HG03457 (cell line): Measurements from ENCODE around the gene KDM5B.
"Not testable (repeated sequence)": the region's sequence is repeated elsewhere in the genome, so short reads cannot be mapped to it uniquely, and the experiment has no call there.

ENCODE experiments used
- ATAC-seq: cut with Tn5 transposase; IDR thresholded peaks from one replicate; pipeline ENCODE4 v1.9.1; 2021; ENCODE audit warnings: moderate number of reproducible peaks; ENCODE audit not compliant: unreplicated experiment

The KDM5B gene

GRCh38 chr1:202812176-202813026 lies 4.2 kb upstream of the KDM5B start:
- ATAC-seq: no peak

GRCh38 chr1:202811296-202812175 lies 3.3 kb upstream of the KDM5B start:
- ATAC-seq: no peak

- peak; percentile 67 for ATAC-seq
These were observed 2.5 kb upstream of the KDM5B start, which contains the start of gene PCAT6 for GRCh38 chr1:202810615-202811295. Gene PCAT6, plus strand, starts transcription at chr1:202810954.

- no peak for ATAC-seq
These were observed 2.0 kb upstream of the KDM5B start for GRCh38 chr1:202810193-202810614.

DNA sequence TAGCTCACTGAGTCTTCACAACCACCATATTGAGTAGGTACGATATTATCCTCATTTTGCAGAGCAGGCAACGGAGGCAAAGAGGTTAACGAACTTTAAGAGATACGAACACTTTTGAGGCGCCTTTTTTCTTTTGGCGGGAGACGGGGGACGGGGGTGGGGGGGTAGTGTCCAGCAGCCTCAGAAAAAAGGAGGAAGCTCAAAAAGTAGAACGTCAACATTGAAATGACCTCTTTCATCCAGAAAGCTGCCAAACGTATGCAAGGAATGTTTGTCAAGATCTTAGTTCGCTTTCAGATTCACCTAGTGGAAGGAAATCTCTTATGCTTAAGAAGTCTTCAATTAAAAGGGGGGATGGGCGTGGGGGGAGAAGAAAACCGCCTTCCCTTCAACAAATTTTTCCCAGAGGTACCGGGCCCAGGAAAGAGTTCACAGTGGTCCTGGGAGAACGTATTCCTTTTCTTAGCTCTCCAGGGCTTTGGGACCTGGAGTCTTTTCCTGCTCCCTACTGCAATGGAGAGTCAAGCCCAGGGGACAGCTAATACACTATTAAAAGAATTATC lies 1.5 kb upstream of the KDM5B start:
- no peak for ATAC-seq

DNA sequence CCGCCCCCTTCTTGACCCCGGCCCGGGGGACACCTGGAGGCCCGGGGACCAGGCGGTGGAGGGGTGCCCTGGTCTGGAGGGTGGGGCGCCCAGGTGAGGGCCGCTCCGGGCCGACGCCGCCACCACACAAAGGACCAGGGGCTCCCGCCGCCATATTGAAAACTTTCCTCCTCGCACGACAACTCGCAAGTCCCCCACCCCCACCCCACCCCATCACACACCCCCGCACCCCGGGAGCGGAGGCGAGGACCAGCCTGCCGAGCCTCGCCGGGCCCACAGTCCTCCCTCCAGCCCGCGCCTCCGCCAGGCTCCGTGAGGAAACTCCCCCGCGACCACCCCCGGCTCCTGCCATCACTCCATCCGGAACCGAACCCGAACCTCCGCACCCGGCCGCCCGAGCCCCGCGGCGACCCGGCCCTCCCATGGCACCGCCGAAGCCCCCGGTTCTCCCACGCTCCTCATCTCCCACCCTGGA lies 733 bp downstream of the KDM5B start:
- ATAC-seq: no peak

DNA sequence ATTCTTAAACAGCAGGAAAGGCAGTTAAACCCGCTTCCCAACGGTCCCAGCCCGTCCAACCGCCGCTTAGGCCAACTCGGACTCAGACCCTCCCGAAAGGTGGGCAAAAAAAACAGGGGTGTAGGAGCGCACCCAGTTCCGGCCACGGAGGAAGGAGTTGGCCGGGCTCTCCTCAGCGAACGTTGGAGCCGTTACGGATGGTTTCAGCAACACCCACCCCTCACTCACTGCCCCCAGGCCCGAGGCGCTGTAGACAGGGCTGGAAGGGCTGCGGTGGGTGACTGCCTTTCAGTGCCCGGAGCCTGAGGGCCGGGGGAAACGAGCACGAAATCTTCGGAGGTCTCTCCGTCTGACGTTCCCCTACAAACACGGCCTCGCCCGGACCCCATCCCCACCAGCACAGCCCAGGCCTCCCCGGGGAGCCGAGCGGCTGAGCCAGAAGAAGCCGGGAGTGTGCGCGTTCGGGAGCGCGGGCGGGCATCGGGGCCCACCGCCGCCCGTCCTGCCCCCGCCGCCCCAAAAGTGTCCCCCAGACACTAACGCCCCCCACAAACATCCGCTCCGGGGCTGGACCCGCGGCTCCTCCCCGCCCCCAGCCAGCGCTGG lies 1.3 kb downstream of the KDM5B start:
- ATAC-seq: no peak

DNA sequence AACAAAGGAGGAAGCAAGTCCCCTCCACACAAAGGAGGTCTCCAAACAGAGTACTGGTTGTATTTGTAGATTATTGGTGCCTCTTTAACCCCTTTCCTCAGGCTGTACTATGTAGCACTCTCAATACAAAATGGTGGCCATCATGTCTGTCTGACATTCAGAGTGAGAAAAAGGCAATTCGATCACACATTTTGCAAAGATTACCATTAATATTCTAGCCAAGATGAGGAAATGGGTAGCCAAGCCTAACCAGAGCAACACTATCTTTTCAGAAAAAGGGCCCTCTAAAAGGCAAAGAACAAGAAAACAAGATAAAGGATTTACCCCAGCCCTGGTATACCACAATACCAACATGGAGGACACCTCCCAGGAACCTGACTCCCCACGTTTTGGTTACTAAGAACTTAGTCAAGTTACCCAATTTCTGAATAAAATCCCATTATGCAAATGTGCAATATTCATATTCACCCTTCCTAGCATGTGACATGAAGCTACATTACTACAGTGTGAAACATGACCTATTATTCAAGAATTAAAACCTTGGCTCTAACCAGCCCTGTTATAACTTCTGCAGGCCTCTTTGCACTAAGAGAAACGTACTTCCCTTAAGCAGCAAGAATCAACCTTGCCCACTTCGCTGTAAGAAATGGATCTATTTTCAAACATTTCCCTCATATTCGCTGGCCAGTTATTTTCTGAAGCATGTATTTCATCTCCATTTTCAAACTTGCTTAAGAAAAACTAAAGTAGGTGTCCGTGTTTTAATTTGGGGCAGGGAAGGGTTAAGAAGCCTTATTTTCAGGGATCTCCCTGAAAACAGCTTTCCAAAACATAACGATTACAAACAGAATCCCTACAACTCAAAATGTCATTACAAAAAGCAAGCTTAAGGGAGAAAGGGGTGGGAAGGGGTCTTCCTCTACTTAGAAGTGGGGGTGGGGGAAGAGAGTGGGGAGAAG lies 2.1 kb downstream of the KDM5B start:
- ATAC-seq: no peak

DNA sequence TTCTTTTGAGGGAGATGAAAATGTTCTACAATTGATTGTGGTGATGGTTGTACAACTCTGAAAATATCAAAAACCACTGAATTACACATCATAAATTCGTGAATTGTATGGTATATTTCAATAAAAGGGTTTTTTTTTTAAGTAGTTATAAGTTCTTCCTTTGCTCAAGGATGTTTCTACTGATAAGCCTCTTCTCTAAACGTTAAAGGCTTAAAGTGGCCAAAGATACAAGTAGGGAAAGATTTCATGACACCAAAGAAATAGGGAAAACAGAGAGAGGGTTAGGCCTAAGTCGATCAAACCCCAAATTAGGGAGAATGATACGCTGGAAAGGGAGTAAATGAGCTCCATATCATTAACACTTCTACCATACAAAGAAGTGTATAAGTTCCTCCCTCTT lies 4.1 kb downstream of the KDM5B start:
- no peak for ATAC-seq

DNA sequence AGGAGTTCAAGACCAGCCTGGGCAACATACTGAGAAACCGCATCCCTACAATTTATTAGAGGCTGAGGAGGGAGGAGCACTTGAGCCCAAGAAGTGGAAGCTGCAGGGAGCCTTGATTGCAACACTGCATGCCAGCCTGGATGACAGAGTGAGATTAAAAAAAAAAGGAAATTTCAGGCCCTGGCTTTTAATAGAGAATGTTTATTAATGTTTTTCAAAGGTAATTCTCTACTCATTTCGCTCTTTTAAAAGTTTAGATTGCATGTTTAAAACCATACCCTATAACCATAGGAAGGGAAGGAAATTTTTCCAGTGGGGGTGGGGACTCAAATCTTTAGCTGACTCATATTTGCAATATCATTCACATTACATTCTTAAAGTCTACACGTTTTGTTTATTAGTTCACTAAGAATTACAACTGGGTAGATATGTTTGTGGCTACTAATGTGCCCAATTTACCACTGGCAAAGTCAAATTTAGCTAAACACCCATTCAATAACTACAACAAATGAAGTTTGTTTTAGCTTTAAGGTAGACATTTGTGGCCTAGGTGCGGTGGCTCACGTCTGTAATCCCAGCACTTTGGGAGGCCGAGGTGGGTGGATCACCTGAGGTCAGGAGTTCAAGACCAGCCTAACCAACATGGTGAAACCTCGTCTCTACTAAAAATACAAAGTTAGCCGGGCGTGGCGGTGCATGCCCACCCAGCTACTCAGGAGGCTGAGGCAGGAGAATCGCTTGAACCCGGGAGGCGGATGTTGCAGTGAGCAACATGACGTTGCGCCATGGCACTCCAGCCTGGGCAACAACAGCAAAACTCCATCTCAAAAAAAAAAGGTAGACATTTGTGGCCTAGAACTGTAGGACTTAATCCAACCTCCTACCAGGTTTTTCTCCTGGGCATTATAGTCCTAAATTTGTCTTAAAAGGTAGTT lies 5.0 kb downstream of the KDM5B start:
- no peak for ATAC-seq

- no peak for ATAC-seq
These were observed 6.2 kb downstream of the KDM5B start for GRCh38 chr1:202802034-202802433.

DNA sequence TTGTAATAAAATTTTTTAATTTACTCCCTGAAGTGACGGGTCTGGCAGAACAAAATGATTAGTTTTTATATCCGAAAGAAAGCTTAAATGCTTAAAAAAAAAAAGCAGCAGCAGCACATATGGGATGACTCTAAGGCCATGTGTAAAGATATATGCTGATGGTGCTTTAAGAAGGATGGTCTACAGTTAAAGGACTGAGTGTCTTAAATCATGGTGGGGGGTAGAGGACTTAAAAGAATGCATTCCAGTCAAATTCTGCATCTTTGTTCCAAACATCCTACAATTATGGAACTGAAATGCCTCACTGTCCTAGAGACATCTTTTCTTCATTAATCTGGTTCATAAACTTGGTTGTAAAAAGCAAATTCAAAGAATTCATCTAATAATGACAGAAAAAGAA lies 7.0 kb downstream of the KDM5B start:
- ATAC-seq: no peak

DNA sequence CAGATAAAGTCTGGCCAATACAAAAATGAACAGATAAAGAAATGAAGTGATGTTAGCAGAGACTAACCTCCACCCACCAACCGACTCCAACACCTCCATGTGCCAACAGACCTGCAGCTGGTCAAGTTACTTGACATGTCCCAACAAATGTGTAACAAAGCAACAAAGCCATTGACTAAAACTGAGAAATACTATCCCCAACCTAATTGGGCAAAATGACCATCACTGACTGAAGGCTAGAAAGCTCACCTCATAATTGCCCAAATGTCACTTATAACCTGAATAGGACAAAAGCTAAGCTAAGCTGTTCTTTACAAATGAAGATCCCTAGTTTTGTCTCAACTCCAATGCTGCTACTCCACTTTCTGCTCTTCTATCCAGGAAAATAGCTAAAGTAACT lies 7.5 kb downstream of the KDM5B start:
- ATAC-seq: no peak

DNA sequence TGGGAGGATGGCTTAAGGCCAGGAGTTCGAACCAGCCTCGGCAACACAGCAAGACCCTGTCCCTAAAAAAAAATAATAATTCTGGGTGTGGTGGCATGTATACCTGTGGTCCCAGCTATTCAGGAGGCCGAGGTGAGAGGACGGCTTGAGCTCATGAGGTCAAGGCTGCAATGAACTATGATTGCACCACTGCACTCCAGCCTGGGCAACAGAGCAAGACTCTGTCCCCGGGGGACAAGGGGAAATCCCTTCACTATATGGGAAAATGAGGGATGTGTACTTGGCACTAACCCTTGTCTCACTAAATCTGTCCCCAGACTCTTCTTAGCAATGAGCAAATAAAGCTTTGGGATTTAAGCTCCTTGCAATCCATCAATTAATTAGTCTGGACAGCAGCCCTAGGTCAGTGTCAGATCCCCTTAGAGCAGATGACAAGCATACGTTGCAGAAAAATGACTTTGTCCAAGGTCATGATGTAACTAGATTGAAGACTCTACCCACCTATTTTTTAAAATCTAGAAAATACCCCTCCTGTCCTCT lies 9.4 kb downstream of the KDM5B start:
- ATAC-seq: no peak

DNA sequence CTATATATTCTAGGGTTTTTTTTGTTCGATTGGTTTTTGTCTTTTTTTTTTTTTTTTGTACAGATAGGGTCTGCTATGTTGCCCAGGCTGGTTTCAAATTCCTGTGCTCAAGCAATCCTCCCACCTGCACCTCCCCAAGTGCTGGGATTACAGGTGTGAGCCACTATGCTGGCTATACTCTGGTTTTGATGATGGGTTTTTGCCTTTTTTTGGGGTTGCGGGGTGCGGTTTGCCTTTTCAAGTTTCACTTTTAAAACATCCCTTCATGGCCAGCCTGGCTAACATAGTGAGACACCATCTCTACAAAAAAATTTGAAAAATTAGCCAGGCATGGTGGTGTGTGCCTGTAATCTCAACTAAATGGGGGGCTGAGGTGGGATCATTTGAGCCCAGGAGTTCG lies 10.0 kb downstream of the KDM5B start:
- ATAC-seq: no peak

- no peak for ATAC-seq
These were observed 11.6 kb downstream of the KDM5B start for GRCh38 chr1:202796670-202797069.

GRCh38 chr1:202794931-202795330 lies 13.3 kb downstream of the KDM5B start:
- not testable (repeated sequence) for ATAC-seq
